IMR-90 (cell line): ENCODE results near the gene LIPE.

ENCODE experiments used
- BHLHE40 ChIP-seq: fragments of 150-350 bp; IDR thresholded peaks from 2 replicates; pipeline ENCODE4 v1.6.1; 2016; ENCODE audit warnings: mild to moderate bottlenecking, low read depth, low read length
- CHD1 ChIP-seq: IDR thresholded peaks from 2 replicates; pipeline ENCODE4 v1.6.1; 2012; ENCODE audit warnings: low read depth, low read length, improper control_type of control experiment
- MAFK ChIP-seq: IDR thresholded peaks from 2 replicates; pipeline ENCODE4 v1.6.1; 2012; ENCODE audit warnings: low read depth, low read length, improper control_type of control experiment
- MAZ ChIP-seq: IDR thresholded peaks from 2 replicates; pipeline ENCODE4 v1.6.1; 2012; ENCODE audit warnings: low read depth, mild to moderate bottlenecking, low read length, improper control_type of control experiment, moderate library complexity, borderline replicate concordance
- MXI1 ChIP-seq: IDR thresholded peaks from 2 replicates; pipeline ENCODE4 v1.6.1; 2012; ENCODE audit warnings: low read depth, mild to moderate bottlenecking, low read length, moderate library complexity, borderline replicate concordance
- NFE2L2 ChIP-seq: fragments of 150-350 bp; IDR thresholded peaks from 2 replicates; pipeline ENCODE4 v1.6.1; 2016; ENCODE audit warnings: low read depth, mild to moderate bottlenecking, low read length
- POLR2A ChIP-seq: IDR thresholded peaks from 2 replicates; pipeline ENCODE4 v1.6.1; 2012; ENCODE audit warnings: mild to moderate bottlenecking, low read depth, low read length
- RAD21 ChIP-seq: IDR thresholded peaks from 2 replicates; pipeline ENCODE4 v1.6.1; 2012; ENCODE audit warnings: low read length, improper control_type of control experiment
- RCOR1 ChIP-seq: IDR thresholded peaks from 2 replicates; pipeline ENCODE4 v1.6.1; 2012; ENCODE audit warnings: mild to moderate bottlenecking, low read length, improper control_type of control experiment; ENCODE audit not compliant: insufficient replicate concordance
- RFX5 ChIP-seq: IDR thresholded peaks from 2 replicates; pipeline ENCODE4 v1.8.0; 2012; ENCODE audit warnings: low read depth, mild to moderate bottlenecking, low read length, moderate library complexity
- SMC3 ChIP-seq: fragments of 150-350 bp; IDR thresholded peaks from 2 replicates; pipeline ENCODE4 v1.6.1; 2016; ENCODE audit warnings: low read depth, mild to moderate bottlenecking, antibody characterized with exemption, low read length, moderate library complexity
- TF ChIP-seq, protein P1 (sequence below): conservative IDR thresholded peaks from 2 replicates; pipeline ENCODE4 v1.5.1; 2012; ENCODE audit warnings: mild to moderate bottlenecking, low read depth, low read length, improper control_type of control experiment
- TF ChIP-seq, protein P2 (sequence below): fragments of 150-350 bp; IDR thresholded peaks from 2 replicates; pipeline ENCODE4 v1.6.1; 2017; ENCODE audit warnings: mild to moderate bottlenecking, antibody characterized with exemption, low read length, low read depth

DNA sequence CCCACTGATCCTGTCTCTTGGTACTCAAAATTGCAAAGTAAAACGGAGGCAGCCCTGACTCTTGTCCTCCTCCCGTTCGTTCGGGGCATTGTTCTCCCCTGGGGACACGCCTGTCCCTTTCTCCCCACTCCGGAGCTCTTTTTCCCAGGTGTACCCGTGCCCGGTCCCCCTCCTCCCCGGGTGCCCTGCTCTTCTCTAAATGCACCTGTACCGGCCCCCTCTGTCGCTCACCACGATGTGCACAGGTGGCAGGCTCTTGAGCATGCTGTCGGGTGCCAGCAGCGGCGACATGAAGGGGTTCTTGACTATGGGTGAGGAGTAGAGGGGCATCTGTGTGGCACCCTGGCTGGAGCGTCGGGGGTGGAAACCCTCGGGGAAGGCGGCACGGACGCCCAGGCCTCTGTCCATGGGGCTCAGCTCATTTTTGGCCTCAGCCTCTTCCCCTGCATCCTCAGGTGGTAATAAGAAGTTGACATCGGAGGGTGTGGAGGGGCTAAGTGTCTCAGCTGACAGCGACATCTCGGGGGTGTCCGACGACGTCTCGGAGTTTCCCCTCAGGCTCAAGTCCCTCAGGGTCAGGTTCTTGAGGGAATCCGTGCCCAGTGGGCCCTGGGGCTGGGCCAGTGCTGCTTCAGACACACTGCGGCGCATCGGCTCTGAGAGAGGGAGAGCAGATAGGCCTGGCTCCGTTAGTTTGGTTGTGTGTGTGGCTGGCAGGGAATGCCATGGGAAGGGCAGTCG, 24.6 kb downstream of the LIPE start:
- TF ChIP-seq, protein P1, sequence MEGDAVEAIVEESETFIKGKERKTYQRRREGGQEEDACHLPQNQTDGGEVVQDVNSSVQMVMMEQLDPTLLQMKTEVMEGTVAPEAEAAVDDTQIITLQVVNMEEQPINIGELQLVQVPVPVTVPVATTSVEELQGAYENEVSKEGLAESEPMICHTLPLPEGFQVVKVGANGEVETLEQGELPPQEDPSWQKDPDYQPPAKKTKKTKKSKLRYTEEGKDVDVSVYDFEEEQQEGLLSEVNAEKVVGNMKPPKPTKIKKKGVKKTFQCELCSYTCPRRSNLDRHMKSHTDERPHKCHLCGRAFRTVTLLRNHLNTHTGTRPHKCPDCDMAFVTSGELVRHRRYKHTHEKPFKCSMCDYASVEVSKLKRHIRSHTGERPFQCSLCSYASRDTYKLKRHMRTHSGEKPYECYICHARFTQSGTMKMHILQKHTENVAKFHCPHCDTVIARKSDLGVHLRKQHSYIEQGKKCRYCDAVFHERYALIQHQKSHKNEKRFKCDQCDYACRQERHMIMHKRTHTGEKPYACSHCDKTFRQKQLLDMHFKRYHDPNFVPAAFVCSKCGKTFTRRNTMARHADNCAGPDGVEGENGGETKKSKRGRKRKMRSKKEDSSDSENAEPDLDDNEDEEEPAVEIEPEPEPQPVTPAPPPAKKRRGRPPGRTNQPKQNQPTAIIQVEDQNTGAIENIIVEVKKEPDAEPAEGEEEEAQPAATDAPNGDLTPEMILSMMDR: no peak
- no peak for TF ChIP-seq MAZ
- no peak for TF ChIP-seq POLR2A
- TF ChIP-seq, protein P2, sequence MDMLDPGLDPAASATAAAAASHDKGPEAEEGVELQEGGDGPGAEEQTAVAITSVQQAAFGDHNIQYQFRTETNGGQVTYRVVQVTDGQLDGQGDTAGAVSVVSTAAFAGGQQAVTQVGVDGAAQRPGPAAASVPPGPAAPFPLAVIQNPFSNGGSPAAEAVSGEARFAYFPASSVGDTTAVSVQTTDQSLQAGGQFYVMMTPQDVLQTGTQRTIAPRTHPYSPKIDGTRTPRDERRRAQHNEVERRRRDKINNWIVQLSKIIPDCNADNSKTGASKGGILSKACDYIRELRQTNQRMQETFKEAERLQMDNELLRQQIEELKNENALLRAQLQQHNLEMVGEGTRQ: no peak
- TF ChIP-seq RAD21: no peak
- no peak for TF ChIP-seq MXI1
- no peak for TF ChIP-seq MAFK
- TF ChIP-seq BHLHE40: no peak
- no peak for TF ChIP-seq NFE2L2
- TF ChIP-seq RCOR1: no peak
- no peak for TF ChIP-seq CHD1
- TF ChIP-seq RFX5: no peak
- no peak for TF ChIP-seq SMC3
